Gastroesophageal sphincter (tissue), 3 donors: ENCODE data around the gene EXOSC6.
"Not testable (repeated sequence)": the region's sequence is repeated elsewhere in the genome, so short reads cannot be mapped to it uniquely, and the experiment has no call there.

ENCODE experiments used
- EP300 ChIP-seq: sonication (generic); formaldehyde crosslinking; IDR thresholded peaks from one replicate; pipeline ENCODE4 v1.6.1; 2017; ENCODE audit warnings: antibody characterized with exemption, mild to moderate bottlenecking
- POLR2A ChIP-seq, 2 donors: fragments of 450-650 bp; IDR thresholded peaks; one replicate each; pipeline ENCODE4 v1.6.1; 2017; ENCODE audit warnings: antibody characterized with exemption in 2 of 2, mild to moderate bottlenecking in 2 of 2, moderate library complexity in 1 of 2
- POLR2AphosphoS5 ChIP-seq: sonication (generic); formaldehyde crosslinking; IDR thresholded peaks from one replicate; pipeline ENCODE4 v1.6.1; 2017; ENCODE audit warnings: antibody characterized with exemption
- TF ChIP-seq, protein P1 (sequence below), 4 experiments: fragments of 200-600 bp in 2 of 4; fragments of 450-650 bp in 2 of 4; sonication (generic) in 1 of 4; IDR thresholded peaks; one replicate each; pipeline ENCODE4 v1.5.1; 2017 to 2019; ENCODE audit warnings: antibody characterized with exemption in 4 of 4, mild to moderate bottlenecking in 2 of 4, moderate library complexity in 2 of 4

DNA sequence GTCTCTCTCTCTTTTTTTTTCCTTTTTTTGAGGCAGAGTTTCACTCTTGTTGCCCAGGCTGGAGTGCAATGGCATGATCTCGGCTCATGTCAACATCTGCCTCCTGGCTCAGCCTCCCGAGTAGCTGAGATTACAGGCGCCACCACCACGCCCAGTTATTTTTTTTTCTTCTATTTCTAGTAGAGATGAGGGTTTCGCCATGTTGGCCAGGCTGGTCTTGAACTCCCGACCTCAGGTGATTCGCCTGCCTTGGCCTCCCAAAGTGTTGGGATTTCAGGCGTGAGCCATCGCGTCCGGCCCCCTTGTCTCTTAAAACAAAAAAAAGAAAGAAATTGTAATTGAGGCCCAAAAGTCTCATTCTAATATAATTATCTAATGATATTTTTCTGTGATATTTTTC, 40.4 kb upstream of the EXOSC6 start:
- TF ChIP-seq, protein P1, sequence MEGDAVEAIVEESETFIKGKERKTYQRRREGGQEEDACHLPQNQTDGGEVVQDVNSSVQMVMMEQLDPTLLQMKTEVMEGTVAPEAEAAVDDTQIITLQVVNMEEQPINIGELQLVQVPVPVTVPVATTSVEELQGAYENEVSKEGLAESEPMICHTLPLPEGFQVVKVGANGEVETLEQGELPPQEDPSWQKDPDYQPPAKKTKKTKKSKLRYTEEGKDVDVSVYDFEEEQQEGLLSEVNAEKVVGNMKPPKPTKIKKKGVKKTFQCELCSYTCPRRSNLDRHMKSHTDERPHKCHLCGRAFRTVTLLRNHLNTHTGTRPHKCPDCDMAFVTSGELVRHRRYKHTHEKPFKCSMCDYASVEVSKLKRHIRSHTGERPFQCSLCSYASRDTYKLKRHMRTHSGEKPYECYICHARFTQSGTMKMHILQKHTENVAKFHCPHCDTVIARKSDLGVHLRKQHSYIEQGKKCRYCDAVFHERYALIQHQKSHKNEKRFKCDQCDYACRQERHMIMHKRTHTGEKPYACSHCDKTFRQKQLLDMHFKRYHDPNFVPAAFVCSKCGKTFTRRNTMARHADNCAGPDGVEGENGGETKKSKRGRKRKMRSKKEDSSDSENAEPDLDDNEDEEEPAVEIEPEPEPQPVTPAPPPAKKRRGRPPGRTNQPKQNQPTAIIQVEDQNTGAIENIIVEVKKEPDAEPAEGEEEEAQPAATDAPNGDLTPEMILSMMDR (IDR thresholded peaks at IDR 0.05) = not testable (repeated sequence)
- TF ChIP-seq POLR2AphosphoS5; POLR2A (IDR thresholded peaks at IDR 0.05); EP300: not testable (repeated sequence)
